ENCODE measurements around the gene STIM1.

- TF ChIP-seq CTCF (IDR thresholded peaks at IDR 0.05) (no peak), POLR2A (IDR thresholded peaks at IDR 0.05) (no peak)
These were observed 12.1 kb upstream of the STIM1 start for GRCh38 chr11:3843326-3843725.
